GM12892 (cell line): ENCODE data around the gene FBXW7.

Source experiments
- DNase-seq: peaks from one replicate; pipeline ENCODE4 v3.0.0; 2011; ENCODE audit not compliant: insufficient read length
- FAIRE-seq: peaks from 2 replicates; lab custom pipeline; 2011; peaks lifted over from hg19 to GRCh38; lab: Jason Lieb, UNC
- POLR2A ChIP-seq: IDR thresholded peaks from 2 replicates; pipeline ENCODE4 v1.6.1; 2011; ENCODE audit warnings: low read depth, low read length, control low read depth
- POLR2AphosphoS5 ChIP-seq: IDR thresholded peaks from 2 replicates; pipeline ENCODE4 v1.6.1; 2011; ENCODE audit warnings: low read depth, low read length, control low read depth
- TAF1 ChIP-seq: IDR thresholded peaks from 2 replicates; pipeline ENCODE4 v1.6.1; 2011; ENCODE audit warnings: low read depth, mild to moderate bottlenecking, control low read depth, low read length, borderline replicate concordance

The FBXW7 gene

DNA sequence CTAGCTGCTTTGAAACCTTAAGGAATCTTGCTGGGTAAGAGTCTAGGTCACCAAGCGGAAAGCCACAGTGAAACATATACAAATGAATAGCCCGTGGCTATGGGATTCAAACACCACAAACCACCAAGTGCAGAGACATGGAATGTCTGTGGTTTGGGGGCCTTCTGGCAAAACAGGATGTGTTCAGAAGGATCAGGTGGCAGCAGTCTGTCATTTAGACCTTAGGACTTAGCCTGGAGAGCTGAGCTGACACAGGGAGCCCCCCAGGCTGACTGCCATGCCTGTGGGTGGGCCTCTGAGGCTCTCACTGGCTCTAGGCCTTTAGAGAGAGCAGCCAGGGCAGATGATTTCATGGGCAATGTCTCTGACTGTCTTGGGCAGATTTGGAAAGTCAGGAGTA, 225.6 kb downstream of the FBXW7 start:
- no peak for DNase-seq
- FAIRE-seq: no peak
- TF ChIP-seq POLR2AphosphoS5: no peak
- TF ChIP-seq TAF1: no peak
- no peak for TF ChIP-seq POLR2A

DNA sequence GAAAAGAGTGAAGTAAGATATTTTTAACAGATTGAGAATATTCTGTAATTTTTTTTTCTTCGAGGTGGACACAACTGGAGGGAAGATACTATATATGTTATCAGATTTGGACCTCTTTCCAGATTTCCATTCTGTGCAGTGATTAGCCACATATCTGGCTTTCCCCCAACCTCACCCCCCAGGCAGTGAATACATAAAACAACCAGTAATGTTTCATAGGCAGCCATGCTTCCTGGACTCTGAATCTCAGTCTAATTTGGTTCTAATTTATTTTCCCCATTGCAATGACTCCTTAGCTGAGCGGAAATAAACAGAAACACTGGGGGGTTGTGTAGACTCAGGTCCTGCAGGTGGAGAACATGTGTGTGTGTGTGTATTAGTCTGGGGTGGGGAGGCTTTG, 226.5 kb downstream of the FBXW7 start:
- TF ChIP-seq TAF1: no peak
- no peak for TF ChIP-seq POLR2AphosphoS5
- no peak for TF ChIP-seq POLR2A
- FAIRE-seq (no peak), DNase-seq (no peak)

DNA sequence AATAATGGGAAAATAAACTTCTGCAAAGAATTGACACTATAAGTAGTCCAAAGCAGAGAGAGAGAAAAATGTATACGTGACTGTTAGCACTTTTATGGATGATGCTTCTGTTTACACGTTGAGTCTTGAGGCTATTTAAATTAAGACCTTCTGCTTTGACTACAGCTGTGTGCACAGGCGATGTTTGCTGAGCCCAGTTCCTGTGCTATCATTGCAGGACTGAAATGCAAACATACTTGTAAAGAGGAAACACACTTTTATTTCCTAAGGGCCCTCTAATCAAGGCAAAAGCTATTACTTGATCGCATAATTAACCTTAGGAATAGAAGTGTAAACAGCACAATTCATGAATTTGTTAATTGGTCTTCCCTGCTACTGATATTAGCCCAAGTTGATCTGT, 226.9 kb downstream of the FBXW7 start:
- TF ChIP-seq POLR2AphosphoS5 (no peak), TAF1 (no peak), POLR2A (no peak)
- FAIRE-seq (peak; percentile 50), DNase-seq (no peak)

DNA sequence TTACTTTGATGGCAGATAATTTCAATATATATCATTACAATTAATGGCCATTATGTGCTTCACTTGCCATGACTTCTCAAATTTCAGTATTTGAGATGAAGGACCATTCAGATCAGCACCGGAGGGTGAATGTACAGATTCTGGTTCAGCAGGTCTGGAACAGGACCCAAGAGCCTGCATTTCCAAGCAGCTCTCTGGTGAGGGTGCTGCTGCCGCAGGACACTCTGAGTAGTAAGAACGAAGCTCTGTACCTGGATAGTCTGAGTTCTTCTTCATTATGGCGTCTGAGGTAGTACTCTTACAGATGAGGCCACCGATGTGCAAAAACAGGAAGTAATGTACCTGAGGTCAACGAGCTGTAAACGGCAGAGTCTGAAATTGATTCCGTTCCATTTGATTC, 228.2 kb downstream of the FBXW7 start:
- TF ChIP-seq TAF1 (no peak), POLR2AphosphoS5 (no peak), POLR2A (no peak)
- FAIRE-seq (no peak), DNase-seq (no peak)

DNA sequence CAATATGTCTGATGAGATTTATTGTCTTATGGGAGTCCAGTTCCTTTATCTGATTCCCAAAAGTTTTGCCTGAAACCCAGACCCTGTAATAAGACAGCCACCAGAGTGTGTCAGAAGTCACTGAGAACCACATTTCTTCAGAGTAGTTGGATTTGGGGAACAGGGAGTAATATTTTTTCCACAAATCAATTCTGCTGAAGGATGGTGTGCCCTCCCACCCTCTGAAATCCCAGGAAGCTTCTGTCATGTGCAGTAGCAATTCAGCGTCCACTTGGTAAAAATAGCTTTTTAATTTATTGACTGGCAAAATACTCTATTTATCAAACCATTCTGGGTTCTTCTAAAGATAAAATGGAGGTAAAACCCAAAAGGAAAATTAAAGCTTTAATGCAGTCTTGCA, 229.4 kb downstream of the FBXW7 start:
- FAIRE-seq: no peak
- TF ChIP-seq POLR2AphosphoS5 (no peak), TAF1 (no peak), POLR2A (no peak)
- DNase-seq: no peak

DNA sequence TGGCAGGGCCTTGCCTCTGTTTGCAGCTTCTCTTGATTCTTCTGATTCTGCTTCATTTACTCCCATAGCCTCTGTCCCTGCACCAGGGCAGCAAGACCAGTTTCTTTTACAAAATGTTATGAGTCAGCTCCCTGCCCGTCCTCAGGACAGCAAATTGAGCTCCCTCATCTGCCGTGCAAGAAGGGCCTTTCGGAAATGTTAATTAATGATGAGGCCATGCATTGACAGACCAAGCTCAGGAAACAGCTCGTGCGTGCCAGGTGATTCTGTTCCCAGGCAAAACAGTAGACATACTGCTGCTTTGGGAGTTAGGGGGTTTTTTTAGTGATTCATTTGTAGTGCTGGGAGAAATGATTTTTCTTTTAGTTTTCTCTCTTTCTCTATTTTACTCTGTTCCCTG, 231.7 kb downstream of the FBXW7 start:
- DNase-seq (no peak), FAIRE-seq (peak; percentile 82)
- TF ChIP-seq POLR2AphosphoS5 (no peak), POLR2A (no peak), TAF1 (no peak)

DNA sequence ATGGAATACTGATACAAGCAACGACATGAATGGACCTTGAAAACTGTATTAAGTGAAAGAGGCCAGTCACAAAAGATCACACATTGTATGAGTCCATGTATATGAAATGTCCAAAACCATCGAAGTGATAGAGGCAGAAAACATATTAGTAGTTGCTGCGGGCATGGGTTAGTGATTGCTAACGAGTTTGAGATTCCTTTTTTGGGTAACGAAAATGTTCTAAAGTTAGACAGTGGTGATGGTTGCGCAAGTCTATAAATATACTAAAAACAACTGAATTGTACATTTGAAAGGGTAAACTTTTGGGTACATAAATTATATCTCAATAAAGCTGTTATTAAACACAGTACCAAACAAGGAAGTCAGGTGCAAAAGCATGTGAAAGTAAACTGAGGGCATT, 234.5 kb downstream of the FBXW7 start:
- FAIRE-seq: no peak
- no peak for DNase-seq
- TF ChIP-seq TAF1 (no peak), POLR2A (no peak), POLR2AphosphoS5 (no peak)

DNA sequence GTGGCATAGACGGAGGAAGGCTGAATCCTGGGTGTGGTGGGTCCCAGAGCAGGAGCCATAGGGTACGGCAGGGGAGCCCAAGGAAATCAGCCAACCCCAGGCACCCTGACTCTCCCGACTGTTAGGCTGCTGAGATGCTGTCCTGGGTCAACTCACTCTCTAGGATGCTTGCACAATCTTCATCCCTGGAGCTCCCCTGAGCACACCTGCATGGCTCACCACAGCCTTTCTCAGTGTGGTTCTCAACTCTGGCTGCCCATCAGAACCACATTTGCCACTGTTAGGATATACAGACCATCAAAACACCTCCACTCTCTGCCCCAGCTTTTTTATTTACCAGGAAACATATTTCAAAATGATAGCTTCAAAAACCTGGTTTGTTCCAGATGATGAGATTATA, 236.3 kb downstream of the FBXW7 start:
- TF ChIP-seq TAF1 (no peak), POLR2AphosphoS5 (no peak), POLR2A (no peak)
- DNase-seq (no peak), FAIRE-seq (no peak)

DNA sequence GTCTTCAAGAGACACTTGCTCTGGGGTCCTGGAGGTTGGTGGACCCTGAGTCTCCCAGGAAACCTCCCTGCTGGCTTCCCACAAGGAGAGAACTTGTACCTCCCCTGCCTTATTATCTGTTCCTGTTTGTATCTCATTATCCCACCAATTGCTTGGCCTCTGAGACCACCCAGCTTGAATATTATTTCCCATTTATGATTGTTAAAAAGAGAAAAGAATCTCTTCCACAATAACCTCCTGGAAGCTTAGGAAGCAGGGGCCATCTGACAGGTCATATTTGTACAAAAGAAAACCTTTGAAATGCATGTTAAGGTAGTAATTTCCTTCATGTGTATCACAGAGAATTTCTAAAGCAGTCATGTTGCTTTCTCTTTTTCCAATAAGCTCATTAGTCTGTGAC, 239.5 kb downstream of the FBXW7 start:
- FAIRE-seq (no peak), DNase-seq (no peak)
- no peak for TF ChIP-seq POLR2A
- TF ChIP-seq TAF1: no peak
- TF ChIP-seq POLR2AphosphoS5: no peak

DNA sequence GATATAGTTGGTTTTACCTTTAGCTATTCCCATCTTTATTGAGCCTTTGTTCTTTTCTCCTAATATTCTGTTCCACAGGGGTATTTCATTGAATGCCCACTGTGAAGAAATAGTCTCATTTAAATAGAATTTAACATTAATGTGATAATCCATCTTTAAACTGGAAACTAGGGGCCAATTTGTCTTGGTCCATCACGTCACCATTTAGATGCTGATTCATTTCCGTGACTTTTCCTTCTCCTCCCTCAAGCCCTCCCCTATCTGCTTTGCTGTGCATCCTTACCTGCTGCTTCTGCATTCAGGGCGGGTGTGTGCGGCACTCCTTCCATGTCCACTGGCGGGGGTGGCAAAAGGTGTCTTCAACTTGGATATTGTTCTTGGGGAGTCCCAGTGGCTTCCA, 241.1 kb downstream of the FBXW7 start:
- DNase-seq (no peak), FAIRE-seq (no peak)
- TF ChIP-seq POLR2A (no peak), TAF1 (no peak), POLR2AphosphoS5 (no peak)

DNA sequence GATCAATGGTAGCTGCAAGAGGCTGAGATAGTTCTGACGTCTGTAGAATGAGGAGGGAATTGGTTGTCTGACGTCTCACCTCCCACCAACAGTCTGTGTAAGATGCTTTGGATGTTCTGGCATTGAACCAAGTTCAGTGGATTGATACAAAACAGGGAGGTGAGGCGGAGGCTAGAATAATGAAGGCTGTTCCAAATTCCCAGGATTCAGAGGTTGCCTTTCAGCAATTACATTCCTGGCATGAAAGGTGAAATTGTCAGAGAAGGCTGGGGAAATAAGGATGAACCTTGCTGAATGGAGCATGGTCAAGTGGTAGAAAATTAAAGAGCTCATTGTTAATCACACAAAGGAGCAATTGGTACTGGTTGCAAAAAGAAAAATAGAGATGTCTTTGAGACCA, 241.6 kb downstream of the FBXW7 start:
- FAIRE-seq (no peak), DNase-seq (no peak)
- TF ChIP-seq POLR2A (no peak), POLR2AphosphoS5 (no peak), TAF1 (no peak)

DNA sequence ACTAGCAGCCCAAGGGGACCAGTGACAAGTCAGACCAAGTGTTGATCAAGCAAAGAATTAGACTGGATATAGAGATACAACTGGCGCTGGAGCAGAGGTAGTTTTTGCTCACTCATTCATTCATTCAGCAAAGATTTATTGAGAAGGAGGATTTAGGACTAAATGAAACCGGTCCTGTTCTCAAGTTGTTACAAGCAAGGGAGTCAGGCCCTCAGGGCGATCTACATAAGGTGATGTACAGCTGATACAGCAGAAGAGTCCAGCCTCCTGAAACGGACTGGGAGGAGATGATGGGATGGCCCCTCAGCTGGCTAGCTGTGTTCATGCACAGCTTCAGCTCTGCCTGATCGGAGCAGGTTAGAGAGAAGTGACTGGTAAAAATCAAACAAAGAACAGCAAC, 242.4 kb downstream of the FBXW7 start:
- FAIRE-seq (no peak), DNase-seq (no peak)
- TF ChIP-seq POLR2A (no peak), POLR2AphosphoS5 (no peak), TAF1 (no peak)

DNA sequence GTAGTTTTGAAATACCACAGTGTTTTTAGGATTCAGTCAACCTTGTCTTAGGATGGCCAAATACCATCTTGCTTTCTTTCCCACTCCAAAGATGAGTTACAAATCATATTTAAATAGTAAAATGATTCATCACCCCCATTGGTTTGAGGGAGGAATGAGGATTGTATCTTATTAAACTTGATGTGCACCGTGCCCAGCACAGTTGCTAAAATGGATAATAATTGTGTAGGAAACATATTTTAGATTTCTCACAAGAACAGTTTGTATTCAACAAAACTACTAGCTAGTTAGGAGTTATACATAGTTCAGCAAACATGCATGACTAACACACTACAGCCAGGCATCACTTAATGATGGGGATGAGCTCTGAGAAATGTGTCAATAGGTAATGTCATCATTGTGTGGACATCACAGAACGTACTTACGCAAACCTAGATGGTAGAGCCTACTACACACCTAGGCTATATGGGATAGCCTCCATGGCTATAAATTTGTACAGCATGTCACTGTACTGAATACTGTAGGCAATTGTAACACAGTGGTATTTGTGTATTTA, 245.4 kb downstream of the FBXW7 start:
- no peak for FAIRE-seq

DNA sequence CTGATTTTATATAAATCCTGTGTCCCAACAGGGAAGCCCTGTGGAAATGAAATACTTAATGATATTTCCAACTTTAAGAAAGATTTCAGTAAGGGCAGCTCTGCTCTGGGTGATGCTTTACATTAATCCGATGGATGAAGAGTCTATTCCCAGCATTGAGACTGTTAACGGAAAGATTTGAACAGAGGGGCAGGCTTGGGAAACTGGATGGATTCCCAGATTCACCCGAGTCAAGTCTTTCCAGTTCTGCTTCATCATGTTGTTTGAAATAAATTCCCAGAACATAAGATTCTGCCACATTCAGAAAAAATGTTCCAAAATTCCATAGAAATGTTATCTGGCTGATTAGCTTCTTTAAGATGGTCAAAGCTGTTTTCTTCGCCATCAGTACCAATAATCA, 246.0 kb downstream of the FBXW7 start:
- TF ChIP-seq POLR2AphosphoS5: no peak
- TF ChIP-seq TAF1: no peak
- TF ChIP-seq POLR2A: no peak
- DNase-seq (no peak), FAIRE-seq (no peak)

More for the DNA sequence above, 245.4 kb downstream of the FBXW7 start:
- no peak for DNase-seq
- TF ChIP-seq POLR2A: no peak
- TF ChIP-seq POLR2AphosphoS5: no peak
- TF ChIP-seq TAF1: no peak

DNA sequence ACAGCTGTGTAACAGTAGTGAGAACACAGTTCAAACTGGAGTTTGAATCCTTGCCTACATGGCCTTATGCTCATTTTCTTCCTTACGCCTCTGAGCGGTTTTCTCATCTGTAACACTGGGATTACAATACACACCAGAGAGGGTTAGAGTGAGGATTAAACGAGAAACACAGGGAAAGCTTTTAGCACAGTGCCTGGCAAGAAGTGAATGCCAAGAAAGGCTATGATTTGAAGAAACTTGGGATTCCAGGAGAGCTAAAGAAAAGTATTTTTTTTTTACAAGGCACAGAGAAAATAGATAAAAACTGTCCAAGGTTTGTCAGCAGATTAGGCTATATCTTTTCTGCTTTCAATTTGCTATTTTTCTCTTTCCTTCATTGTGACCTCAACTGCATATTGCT, 246.4 kb downstream of the FBXW7 start:
- DNase-seq: no peak
- TF ChIP-seq TAF1: no peak
- TF ChIP-seq POLR2A: no peak
- no peak for TF ChIP-seq POLR2AphosphoS5
- no peak for FAIRE-seq
